Forelimb muscle (tissue), 1 donor: ENCODE measurements around the gene MAP3K4. TPM values are rescaled to one million over a fixed set of nuclear protein-coding genes. Genes with fewer than 3 reads are reported as not detected.

Experiments used
- DNase-seq: peaks from one replicate; pipeline ENCODE4 v3.0.0-alpha.2; 2013; ENCODE audit warnings: low read depth
- polyA plus RNA-seq: library from polyadenylated mRNA; unstranded; fragments of 120-200 nt; gene quantifications from one replicate; pipeline ENCODE4 v1.2.1, GENCODE V29; 2013; ENCODE audit not compliant: insufficient read length

The MAP3K4 gene
- polyA plus RNA-seq, 1 donor = 22.5 TPM

GRCh38 chr6:161079566-161080262 is 88.1 kb downstream of the MAP3K4 start:
- no peak for DNase-seq

- DNase-seq = no peak
Observed at GRCh38 chr6:161080263-161080970, 88.8 kb downstream of the MAP3K4 start.

- DNase-seq = no peak
Observed at GRCh38 chr6:161082215-161082614, 90.6 kb downstream of the MAP3K4 start.

- no peak for DNase-seq
Observed at GRCh38 chr6:161085246-161085645, 93.7 kb downstream of the MAP3K4 start.

DNA sequence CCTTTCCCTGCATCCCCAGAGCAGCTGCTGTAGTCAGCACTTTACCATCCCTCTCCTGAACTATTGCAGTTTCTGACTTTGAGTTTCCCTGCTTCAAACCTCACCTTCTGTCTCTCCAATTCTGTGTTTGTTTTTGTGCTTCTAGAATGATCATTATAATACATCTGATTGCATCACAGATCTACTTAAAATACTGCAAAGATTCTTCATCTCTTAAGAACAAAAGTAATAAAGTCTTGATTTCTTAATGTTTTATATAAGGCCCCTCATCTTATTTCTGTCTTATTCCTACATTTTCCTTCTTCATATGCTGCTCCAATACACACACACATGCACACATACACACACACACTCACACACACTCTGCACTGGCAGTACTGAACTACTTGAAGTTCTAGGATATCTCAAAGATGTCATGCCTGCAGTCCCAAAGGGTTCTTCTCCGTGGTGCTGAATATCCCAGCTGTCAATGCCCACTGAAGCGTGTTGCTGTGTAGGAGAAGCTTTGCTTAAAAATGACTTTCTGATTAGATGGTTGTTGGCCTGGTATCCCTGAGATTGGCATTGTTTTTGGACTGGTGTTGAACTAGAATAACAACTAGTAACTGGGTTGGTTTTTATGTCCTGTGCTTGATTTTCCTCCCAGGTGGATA is 97.2 kb downstream of the MAP3K4 start:
- no peak for DNase-seq

DNA sequence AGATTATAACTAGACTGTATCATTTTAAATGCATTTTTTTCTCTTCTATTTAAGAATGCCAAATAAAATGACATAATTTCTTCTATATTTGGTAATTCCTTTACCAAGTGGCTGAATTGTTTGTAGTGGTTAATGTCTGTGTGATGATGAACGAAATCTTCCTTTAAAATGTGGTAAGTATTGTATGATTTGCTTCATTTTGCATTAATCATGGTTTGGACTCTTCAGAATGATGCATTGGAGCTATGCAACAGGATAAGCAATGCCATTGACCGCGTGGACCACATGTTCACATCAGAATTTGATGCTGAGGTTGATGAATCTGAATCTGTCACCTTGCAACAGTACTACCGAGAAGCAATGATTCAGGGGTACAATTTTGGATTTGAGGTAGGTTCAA is 99.6 kb downstream of the MAP3K4 start:
- DNase-seq = no peak

GRCh38 chr6:161091972-161092701 is 100.6 kb downstream of the MAP3K4 start:
- no peak for DNase-seq

DNA sequence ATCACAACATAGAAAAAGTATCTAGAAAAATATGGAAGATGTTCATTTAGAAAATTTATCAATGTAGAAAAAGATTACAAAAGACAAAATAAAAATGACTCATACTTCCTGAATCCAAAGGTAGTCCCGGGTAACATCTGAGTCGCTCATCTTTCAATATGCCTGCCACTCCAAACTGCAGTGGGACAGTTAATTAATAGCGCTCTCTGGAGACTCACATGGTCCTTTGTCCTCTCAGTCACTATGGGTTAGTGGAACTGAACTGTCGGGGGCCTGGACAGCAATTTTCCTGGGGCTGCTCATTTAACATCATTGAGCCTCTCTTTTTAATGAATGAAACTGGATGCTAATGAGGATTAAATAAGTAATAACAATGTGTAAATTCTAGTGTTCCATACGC is 103.4 kb downstream of the MAP3K4 start:
- no peak for DNase-seq

- no peak for DNase-seq
Observed at GRCh38 chr6:161095916-161096315, 104.3 kb downstream of the MAP3K4 start.

DNA sequence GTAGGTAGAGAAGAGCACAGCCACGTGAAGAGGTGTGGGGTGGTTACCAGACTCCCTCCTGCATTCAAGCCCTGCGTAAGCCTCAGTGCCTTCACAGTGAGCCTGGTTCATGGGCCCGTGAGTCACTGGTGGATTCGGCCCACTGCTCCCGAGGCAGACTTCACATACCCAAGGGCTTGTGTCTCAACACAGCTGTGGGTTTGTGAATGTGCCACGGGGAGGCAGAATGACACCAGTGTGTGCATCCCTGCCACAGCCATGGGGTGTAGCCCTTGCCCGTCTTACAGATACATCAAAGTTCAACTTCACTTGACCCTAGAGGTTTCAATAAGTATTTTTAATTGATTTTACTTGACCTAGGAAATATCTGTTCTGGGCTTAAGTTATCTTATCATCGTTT is 108.5 kb downstream of the MAP3K4 start:
- no peak for DNase-seq

DNA sequence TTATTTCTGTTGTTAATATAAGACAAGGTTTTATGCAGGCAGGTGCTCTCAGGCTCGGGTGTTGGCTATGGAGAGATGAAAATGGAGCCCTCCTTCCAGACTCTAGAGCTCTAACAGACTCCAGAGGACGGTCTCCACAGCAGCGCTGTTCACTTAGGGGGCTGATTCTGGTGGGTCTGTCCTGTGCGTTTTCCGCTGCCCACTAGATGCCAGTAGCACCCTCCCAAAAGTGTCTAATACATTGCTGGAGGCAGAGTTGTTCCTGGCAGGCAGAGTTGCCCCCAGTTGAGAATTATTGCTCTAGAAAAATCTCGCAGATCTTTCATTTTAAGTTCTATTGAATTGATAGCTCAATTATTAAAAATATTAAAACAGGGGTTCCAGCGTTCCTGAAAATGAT is 109.9 kb downstream of the MAP3K4 start:
- DNase-seq = no peak

GRCh38 chr6:161103475-161103874 is 111.9 kb downstream of the MAP3K4 start:
- DNase-seq = no peak

GRCh38 chr6:161104966-161105365 is 113.4 kb downstream of the MAP3K4 start:
- no peak for DNase-seq

DNA sequence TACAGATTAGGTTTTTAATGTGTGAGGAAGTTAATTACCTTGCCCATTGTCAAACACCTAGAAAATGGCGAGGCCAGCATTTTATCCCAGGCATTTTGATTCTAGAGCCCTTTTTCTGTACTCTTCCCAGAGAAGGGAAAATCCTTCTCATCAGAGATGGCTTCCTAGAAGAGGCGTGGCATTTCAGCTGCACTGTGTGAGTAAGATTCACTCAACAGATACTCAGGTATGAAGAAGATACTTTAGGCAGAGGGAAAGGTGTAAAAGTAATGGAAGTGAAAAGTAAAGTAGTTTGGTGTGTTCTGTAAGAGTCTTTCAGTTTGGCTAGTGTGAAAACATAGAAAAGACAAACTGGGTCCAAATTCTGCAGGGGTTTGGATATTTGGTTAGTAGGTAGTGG is 113.8 kb downstream of the MAP3K4 start:
- no peak for DNase-seq

DNA sequence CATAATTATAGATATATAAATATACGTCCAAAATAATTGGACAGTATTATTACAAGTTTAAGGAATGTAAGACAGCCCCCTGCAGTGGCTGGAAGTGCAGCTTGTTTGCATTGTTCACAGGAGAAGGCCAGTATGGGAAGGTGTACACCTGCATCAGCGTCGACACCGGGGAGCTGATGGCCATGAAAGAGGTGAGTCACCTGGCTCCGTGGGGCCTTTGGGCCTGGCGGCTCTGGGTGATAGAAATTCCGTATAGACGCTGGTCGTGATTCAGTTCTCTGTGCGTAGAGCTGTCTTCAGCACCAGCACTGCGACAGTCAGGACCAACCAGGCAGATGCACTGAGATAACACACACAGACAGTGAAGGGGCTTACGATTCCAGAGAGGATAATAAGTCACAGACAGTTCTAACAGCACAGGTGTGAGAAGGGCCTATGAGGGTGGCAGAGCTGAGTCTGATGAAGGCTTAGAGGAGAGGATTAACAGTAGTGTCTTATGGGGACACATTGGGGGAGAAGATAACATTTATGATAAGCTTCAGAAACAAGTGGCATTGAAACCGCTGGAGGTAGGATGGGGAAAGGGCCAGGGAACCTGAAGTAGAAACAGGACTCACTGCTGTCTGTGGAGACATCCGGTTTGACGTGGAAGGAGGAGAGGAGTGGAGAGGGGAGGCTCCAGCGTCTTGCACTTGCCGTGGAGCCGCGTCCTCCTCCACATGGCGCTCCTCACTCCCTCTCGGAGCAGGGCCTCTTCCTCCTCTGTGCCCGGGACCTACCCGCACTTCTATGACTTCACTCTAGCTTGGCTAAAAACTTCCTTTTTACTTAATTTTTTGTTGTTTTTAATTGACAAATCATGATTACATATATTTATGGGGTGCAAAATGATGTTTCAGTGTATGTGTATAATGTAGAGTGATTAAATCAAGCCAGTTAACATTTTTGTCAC is 116.5 kb downstream of the MAP3K4 start:
- DNase-seq = no peak

DNA sequence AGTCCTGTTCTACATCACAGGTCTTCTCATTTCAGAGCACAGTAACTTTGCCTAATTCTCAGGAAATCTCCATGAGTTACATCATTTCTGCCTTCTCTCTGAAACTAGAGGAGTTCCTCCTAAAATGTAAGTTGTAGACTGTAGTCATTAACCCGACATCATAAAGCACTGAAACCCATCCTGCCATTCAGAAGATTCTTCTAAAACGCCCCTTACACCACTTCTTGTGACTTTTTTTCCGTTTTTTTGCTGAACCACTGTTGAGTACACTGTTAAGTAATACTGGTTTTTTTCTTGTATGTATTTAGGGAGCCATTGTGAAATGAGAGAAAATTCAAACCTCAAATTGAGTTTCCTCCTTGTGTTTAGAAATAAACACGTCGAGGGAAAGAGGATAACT is 117.3 kb downstream of the MAP3K4 start:
- DNase-seq = no peak

- DNase-seq = no peak
Observed at GRCh38 chr6:161109366-161109765, 117.8 kb downstream of the MAP3K4 start.

DNA sequence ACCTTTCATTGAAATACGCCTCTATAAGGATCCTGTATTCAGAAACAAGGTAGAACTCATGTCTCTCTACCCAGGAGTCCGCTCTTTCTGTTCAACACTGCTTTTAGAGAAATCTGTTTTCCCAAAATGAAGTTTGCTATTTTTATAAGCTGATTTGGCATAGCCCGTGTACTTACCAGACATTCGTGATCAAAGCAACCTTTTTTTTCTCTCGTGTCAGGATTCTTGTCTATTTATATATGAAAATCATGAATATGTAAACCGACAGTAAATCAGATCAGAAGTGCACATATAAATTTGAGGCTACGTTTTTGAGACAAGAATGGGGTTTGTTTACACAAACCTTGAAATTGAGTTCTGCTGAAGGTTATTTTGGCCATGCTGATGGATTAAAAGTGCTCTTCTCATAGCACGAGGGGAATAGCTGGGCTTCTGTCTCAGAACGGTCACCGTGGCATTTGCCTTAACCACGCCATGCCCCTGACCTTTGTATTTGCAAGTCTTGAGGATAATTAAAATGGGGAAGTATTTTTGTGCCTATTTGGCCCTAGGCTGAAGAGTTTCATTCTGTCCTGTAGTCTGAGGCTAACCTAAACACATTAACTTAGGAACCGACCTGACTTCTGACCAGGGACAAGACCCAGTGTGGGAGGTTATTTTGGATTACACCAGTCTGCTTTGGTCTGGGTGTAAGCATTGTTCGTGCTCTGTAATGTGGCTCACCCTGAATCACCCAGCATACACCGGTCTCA is 118.6 kb downstream of the MAP3K4 start:
- no peak for DNase-seq

DNA sequence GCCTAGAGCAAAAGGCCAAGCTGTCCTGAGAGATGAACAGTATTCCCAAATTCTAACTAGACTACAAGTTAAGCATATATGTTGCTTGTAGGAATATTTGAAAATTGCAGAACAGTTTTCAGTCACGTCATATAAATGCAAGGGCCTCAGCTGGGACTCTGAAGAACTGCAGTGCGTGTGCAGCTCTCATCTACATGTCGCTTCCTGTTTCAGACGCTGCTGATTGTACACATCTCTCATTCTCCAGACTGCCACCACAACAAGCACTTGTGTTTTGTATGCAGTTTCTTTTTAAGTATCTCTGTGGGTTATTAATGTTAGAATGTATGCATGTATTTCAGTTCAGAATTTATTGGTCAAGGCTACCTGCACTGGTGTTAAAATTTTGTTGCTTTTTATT is 119.7 kb downstream of the MAP3K4 start:
- no peak for DNase-seq

GRCh38 chr6:161115468-161115867 is 123.9 kb downstream of the MAP3K4 start:
- no peak for DNase-seq
